Cardiac muscle cell (in vitro differentiated cells and primary cell): ENCODE measurements around the gene ERF. TPM values are rescaled to one million over a fixed set of nuclear protein-coding genes. Genes with fewer than 3 reads are reported as not detected.

Source experiments
- DNase-seq, 2 donors: peaks; one replicate each; pipeline versions ENCODE4 v3.0.0 to v3.0.0-alpha.2; 2010 to 2017; ENCODE audit warnings: low read depth in 1 of 2, low spot score in 1 of 2
- H3K27ac ChIP-seq: fragments of 200-600 bp; sonication (generic); 2 replicates; pipeline ENCODE4 v1.5.1; 2016
- H3K27me3 ChIP-seq: fragments of 200-600 bp; sonication (generic); 2 replicates; pipeline ENCODE4 v1.6.0; 2016; ENCODE audit warnings: control low read depth
- H3K36me3 ChIP-seq: fragments of 200-600 bp; sonication (generic); 2 replicates; pipeline ENCODE4 v1.5.1; 2016; ENCODE audit warnings: control low read depth
- H3K4me1 ChIP-seq: fragments of 200-600 bp; sonication (generic); 2 replicates; pipeline ENCODE4 v1.8.1; 2017; ENCODE audit warnings: low read depth, mild to moderate bottlenecking, mixed run types
- H3K4me3 ChIP-seq: fragments of 200-600 bp; sonication (generic); 2 replicates; pipeline ENCODE4 v1.5.1; 2016; ENCODE audit warnings: mild to moderate bottlenecking
- H3K9me3 ChIP-seq: fragments of 200-600 bp; sonication (generic); 2 replicates; pipeline ENCODE4 v1.5.1; 2017; ENCODE audit warnings: low read depth, mild to moderate bottlenecking, control low read depth
- polyA plus RNA-seq: library from polyadenylated mRNA; unstranded; fragments of >200 nt; fragmentation: Nextera tagmentation; extraction: Ambion mirVana; gene quantifications from 2 replicates; pipeline ENCODE4 v1.2.1, GENCODE V29; 2016
- total RNA-seq: library from RNA; depleted of rRNA; stranded (reverse); fragments of >200 nt; gene quantifications from 2 replicates; pipeline ENCODE4 v1.2.3, GENCODE V29; 2016
- TF ChIP-seq, protein P1 (sequence below): IDR thresholded peaks from 2 replicates; pipeline ENCODE4 v1.5.1; 2012; ENCODE audit warnings: low read depth, mild to moderate bottlenecking, low read length

Gene ERF
- total and polyA plus RNA-seq, 2 experiments from 2014 or later, result 25.1 to 108 TPM

- Histone ChIP-seq H3K27me3 (no peaks in the 10 kb centered on the region), H3K9me3 (no peaks in the 10 kb centered on the region), H3K27ac (no peak overlapping the region), H3K4me1 (no peaks in the 10 kb centered on the region), H3K36me3 (peaks cover 45% of the 10 kb centered on the region), H3K4me3 (no peak overlapping the region)
- no peak for DNase-seq
- TF ChIP-seq, protein P1, sequence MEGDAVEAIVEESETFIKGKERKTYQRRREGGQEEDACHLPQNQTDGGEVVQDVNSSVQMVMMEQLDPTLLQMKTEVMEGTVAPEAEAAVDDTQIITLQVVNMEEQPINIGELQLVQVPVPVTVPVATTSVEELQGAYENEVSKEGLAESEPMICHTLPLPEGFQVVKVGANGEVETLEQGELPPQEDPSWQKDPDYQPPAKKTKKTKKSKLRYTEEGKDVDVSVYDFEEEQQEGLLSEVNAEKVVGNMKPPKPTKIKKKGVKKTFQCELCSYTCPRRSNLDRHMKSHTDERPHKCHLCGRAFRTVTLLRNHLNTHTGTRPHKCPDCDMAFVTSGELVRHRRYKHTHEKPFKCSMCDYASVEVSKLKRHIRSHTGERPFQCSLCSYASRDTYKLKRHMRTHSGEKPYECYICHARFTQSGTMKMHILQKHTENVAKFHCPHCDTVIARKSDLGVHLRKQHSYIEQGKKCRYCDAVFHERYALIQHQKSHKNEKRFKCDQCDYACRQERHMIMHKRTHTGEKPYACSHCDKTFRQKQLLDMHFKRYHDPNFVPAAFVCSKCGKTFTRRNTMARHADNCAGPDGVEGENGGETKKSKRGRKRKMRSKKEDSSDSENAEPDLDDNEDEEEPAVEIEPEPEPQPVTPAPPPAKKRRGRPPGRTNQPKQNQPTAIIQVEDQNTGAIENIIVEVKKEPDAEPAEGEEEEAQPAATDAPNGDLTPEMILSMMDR, result no peak
Observed at GRCh38 chr19:42206871-42207755, 47.8 kb downstream of the ERF start.

GRCh38 chr19:42204664-42205063, 50.3 kb downstream of the ERF start:
- Histone ChIP-seq H3K4me3 (no peak overlapping the region), H3K27me3 (no peaks in the 10 kb centered on the region), H3K9me3 (no peaks in the 10 kb centered on the region), H3K4me1 (no peaks in the 10 kb centered on the region), H3K27ac (no peak overlapping the region), H3K36me3 (peaks cover 40% of the 10 kb centered on the region)
- TF ChIP-seq, protein P1, result no peak
- DNase-seq, result no peak

DNA sequence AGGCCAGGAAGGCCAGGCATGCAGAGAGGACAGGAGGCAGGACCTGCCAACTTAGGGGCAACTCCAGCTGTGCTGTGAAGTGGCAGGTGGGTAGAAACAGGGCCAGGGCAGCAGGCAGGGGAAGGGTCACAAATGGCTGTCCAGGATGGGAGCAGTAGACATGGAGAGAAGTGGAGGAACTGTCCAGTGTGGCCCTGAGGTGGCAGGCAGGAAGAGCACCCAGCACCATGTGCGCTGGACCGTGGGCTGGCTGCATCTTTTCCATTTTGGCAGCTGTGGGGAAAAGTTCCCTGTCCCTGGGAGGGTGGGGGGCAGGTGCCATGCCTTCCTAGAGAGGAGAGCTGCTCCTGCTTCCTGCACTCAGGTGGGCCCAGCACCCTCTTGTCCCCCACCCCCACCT, 51.2 kb downstream of the ERF start:
- H3K9me3 ChIP-seq, result no peaks in the 10 kb centered on the region
- no peak for DNase-seq
- TF ChIP-seq, protein P1, result no peak
- no peak overlapping the region for H3K27ac ChIP-seq
- H3K4me1 ChIP-seq, result no peaks in the 10 kb centered on the region
- H3K4me3 ChIP-seq, result no peak overlapping the region
- no peaks in the 10 kb centered on the region for H3K27me3 ChIP-seq
- peaks cover 40% of the 10 kb centered on the region for H3K36me3 ChIP-seq

DNA sequence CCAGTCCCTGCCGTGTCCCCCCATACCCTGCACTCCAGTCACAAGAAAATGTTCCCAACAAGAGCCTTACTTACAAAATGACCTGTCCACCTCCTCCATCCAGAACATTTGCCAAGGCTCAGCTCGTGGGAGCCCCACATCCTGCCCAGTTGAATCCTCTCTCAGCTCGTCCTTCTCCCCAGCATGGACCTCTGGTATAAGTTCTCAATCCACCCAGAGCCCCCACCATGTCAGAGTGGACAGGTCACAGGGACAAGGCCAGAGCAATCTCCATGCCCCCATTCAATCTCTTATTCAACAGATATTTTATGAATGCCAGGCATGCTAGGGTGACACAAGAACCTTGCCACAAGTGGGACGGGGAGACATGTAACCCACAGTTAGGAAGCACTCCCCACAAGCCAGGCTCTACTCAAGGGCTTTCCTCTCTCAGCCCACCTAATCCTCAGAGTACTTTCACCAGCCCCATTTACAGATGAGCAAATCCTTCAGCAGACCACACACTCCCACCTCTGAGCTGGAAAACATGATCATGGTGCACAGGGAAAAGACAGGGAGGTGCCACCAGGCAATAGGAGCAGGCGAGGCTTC, 52.5 kb downstream of the ERF start:
- Histone ChIP-seq H3K27ac (no peak overlapping the region), H3K36me3 (peaks cover 41% of the 10 kb centered on the region), H3K4me1 (no peaks in the 10 kb centered on the region), H3K27me3 (no peaks in the 10 kb centered on the region), H3K9me3 (no peaks in the 10 kb centered on the region), H3K4me3 (no peak overlapping the region)
- TF ChIP-seq, protein P1, result no peak
- DNase-seq, result no peak

DNA sequence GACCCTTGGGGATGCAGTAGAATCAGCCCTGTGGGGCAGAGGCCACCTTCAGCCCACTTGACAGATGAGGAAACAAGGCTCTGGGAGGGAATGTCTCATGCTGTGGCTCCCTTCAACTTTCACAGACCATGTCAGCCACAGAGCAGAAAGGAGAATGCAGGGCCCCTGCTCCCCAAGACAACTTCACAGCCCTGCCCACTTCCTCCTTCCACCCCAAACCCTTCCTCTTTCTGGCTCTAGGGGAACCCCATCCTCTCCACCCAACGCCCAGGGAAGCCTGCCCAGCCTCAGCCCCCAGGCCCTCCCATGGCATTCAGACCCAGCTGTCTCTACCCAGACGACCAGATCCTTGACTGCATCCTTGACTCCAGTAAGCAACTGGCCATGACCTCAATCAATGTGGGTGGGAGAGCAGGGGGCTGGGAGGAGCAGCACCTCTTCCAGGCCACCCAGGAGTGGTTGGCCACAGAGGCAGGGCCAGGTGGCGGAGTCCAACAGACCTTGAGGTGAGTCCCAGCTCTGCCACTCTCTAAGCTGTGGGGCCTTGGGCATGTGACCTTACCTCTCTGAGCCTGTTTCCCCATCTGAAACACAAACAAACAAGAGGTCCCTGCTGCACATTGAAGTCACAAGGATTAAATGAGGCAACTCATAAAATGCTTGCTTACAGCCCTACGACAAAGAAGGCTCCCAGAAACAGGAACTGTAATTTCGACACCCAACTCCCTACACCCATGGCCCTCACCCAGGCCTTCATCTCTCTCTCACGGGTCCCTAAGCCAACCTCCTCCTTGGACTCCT, 53.2 kb downstream of the ERF start:
- H3K4me3 ChIP-seq, result no peak overlapping the region
- no peaks in the 10 kb centered on the region for H3K4me1 ChIP-seq
- no peaks in the 10 kb centered on the region for H3K27me3 ChIP-seq
- peaks cover 37% of the 10 kb centered on the region for H3K36me3 ChIP-seq
- no peak for DNase-seq
- no peak overlapping the region for H3K27ac ChIP-seq
- no peaks in the 10 kb centered on the region for H3K9me3 ChIP-seq
- TF ChIP-seq, protein P1, result no peak
